ENCODE data around the gene LAMA4.

GRCh38 chr6:112177092-112177491 lies 77.3 kb downstream of the LAMA4 start:
- TF ChIP-seq SMC3 (IDR thresholded peaks at IDR 0.05) (no peak), CEBPB (IDR thresholded peaks at IDR 0.05) (no peak), POLR2A (IDR thresholded peaks at IDR 0.05; ENCODE audit: low read length) (no peak), MAX (IDR thresholded peaks at IDR 0.05) (no peak), CTCF (IDR thresholded peaks at IDR 0.05) (no peak), ZSCAN20 (CRISPR knock-in tag; IDR thresholded peaks at IDR 0.05) (no peak)
- TF ChIP-seq, protein P1, sequence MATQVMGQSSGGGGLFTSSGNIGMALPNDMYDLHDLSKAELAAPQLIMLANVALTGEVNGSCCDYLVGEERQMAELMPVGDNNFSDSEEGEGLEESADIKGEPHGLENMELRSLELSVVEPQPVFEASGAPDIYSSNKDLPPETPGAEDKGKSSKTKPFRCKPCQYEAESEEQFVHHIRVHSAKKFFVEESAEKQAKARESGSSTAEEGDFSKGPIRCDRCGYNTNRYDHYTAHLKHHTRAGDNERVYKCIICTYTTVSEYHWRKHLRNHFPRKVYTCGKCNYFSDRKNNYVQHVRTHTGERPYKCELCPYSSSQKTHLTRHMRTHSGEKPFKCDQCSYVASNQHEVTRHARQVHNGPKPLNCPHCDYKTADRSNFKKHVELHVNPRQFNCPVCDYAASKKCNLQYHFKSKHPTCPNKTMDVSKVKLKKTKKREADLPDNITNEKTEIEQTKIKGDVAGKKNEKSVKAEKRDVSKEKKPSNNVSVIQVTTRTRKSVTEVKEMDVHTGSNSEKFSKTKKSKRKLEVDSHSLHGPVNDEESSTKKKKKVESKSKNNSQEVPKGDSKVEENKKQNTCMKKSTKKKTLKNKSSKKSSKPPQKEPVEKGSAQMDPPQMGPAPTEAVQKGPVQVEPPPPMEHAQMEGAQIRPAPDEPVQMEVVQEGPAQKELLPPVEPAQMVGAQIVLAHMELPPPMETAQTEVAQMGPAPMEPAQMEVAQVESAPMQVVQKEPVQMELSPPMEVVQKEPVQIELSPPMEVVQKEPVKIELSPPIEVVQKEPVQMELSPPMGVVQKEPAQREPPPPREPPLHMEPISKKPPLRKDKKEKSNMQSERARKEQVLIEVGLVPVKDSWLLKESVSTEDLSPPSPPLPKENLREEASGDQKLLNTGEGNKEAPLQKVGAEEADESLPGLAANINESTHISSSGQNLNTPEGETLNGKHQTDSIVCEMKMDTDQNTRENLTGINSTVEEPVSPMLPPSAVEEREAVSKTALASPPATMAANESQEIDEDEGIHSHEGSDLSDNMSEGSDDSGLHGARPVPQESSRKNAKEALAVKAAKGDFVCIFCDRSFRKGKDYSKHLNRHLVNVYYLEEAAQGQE (IDR thresholded peaks at IDR 0.05), result no peak

All from A549 (cell line).